ENCODE results near the gene ARHGAP5. TPM values are rescaled to one million over a fixed set of nuclear protein-coding genes. Genes with fewer than 3 reads are reported as not detected.

ARHGAP5 gene
- total RNA-seq, 1 donor: 21.5 TPM

GRCh38 chr14:32166924-32167323 lies 89.8 kb downstream of the ARHGAP5 start:
- no peak for DNase-seq (ENCODE audit: low read depth in 2 of 3, low spot score in 2 of 3)

- DNase-seq (ENCODE audit: low read depth in 2 of 3, low spot score in 2 of 3): no peak
These were observed 90.8 kb downstream of the ARHGAP5 start for GRCh38 chr14:32167907-32168306.

- peak in 2 of 3 donors; percentile 50 to 84 for DNase-seq (ENCODE audit: low read depth in 2 of 3, low spot score in 2 of 3)
These were observed 92.1 kb downstream of the ARHGAP5 start for GRCh38 chr14:32169191-32169590.

GRCh38 chr14:32171469-32171868 lies 94.4 kb downstream of the ARHGAP5 start:
- DNase-seq (ENCODE audit: low read depth in 2 of 3, low spot score in 2 of 3): no peak

- DNase-seq (ENCODE audit: low read depth in 2 of 3, low spot score in 2 of 3): peak in 2 of 3 donors; percentile 73 to 82
These were observed 106.3 kb downstream of the ARHGAP5 start for GRCh38 chr14:32183151-32184058.

GRCh38 chr14:32185097-32185496 lies 108.0 kb downstream of the ARHGAP5 start:
- DNase-seq (ENCODE audit: low read depth in 2 of 3, low spot score in 2 of 3): no peak

GRCh38 chr14:32186248-32186647 lies 109.1 kb downstream of the ARHGAP5 start:
- no peak for DNase-seq (ENCODE audit: low read depth in 2 of 3, low spot score in 2 of 3)

GRCh38 chr14:32189811-32190210 lies 112.7 kb downstream of the ARHGAP5 start:
- DNase-seq (ENCODE audit: low read depth in 2 of 3, low spot score in 2 of 3): peak in 1 of 3 donors; percentile 37

- no peak for DNase-seq (ENCODE audit: low read depth in 2 of 3, low spot score in 2 of 3)
These were observed 113.6 kb downstream of the ARHGAP5 start for GRCh38 chr14:32190673-32191072.

GRCh38 chr14:32192712-32193373 lies 115.7 kb downstream of the ARHGAP5 start:
- no peak for DNase-seq (ENCODE audit: low read depth in 2 of 3, low spot score in 2 of 3)

- DNase-seq (ENCODE audit: low read depth in 2 of 3, low spot score in 2 of 3): no peak
These were observed 116.4 kb downstream of the ARHGAP5 start for GRCh38 chr14:32193532-32193931.

- DNase-seq (ENCODE audit: low read depth in 2 of 3, low spot score in 2 of 3): no peak
These were observed 118.5 kb downstream of the ARHGAP5 start for GRCh38 chr14:32195636-32196035.

- no peak for DNase-seq (ENCODE audit: low read depth in 2 of 3, low spot score in 2 of 3)
These were observed 120.8 kb downstream of the ARHGAP5 start for GRCh38 chr14:32197919-32198318.

GRCh38 chr14:32200368-32201192 lies 123.5 kb downstream of the ARHGAP5 start:
- peak in 2 of 3 donors; percentile 18 to 23 for DNase-seq (ENCODE audit: low read depth in 2 of 3, low spot score in 2 of 3)

GRCh38 chr14:32201193-32201815 lies 124.2 kb downstream of the ARHGAP5 start:
- DNase-seq (ENCODE audit: low read depth in 2 of 3, low spot score in 2 of 3): peak; percentile 44 to 87 (median 86)

GRCh38 chr14:32201816-32202490 lies 124.8 kb downstream of the ARHGAP5 start, which contains the start of gene RNU6-7:
RNU6-7 (plus strand) TSS chr14:32202045.
- peak; percentile 44 to 79 (median 58) for DNase-seq (ENCODE audit: low read depth in 2 of 3, low spot score in 2 of 3)

- peak; percentile 14 to 39 (median 21) for DNase-seq (ENCODE audit: low read depth in 2 of 3, low spot score in 2 of 3)
These were observed 125.4 kb downstream of the ARHGAP5 start for GRCh38 chr14:32202491-32202997.

- DNase-seq (ENCODE audit: low read depth in 2 of 3, low spot score in 2 of 3): peak; percentile 80 to 94 (median 90)
These were observed 126.1 kb downstream of the ARHGAP5 start, which contains the start of gene RNU6-8 for GRCh38 chr14:32202998-32203882. RNU6-8 (minus strand) TSS chr14:32203269.

Measured in hematopoietic multipotent progenitor cell (in vitro differentiated cells).